IPS DF 19.7 (cell line): ENCODE results near the gene PPP4C.
"Not testable (repeated sequence)": the region's sequence is repeated elsewhere in the genome, so short reads cannot be mapped to it uniquely, and the experiment has no call there.

Source experiments
- DNase-seq: peaks from one replicate; pipeline ENCODE4 v3.0.0-alpha.2; 2013; ENCODE audit warnings: low read depth, low spot score

The PPP4C gene

GRCh38 chr16:30096862-30097563 is 21.2 kb downstream of the PPP4C start:
- DNase-seq, result no peak

- no peak for DNase-seq
Observed at GRCh38 chr16:30104090-30104489, 28.3 kb downstream of the PPP4C start.

- no peak for DNase-seq
Observed at GRCh38 chr16:30104492-30104891, 28.7 kb downstream of the PPP4C start.

- no peak for DNase-seq
Observed at GRCh38 chr16:30108059-30108850, 32.5 kb downstream of the PPP4C start.

- no peak for DNase-seq
Observed at GRCh38 chr16:30110661-30111060, 34.9 kb downstream of the PPP4C start.

GRCh38 chr16:30112197-30113030 is 36.6 kb downstream of the PPP4C start:
- no peak for DNase-seq

- DNase-seq, result no peak
Observed at GRCh38 chr16:30113031-30113710, 37.4 kb downstream of the PPP4C start, which contains the start of gene GDPD3. Gene GDPD3 (minus strand): TSS chr16:30113537. CDS start chr16:30113478, 59 bp downstream.

- no peak for DNase-seq
Observed at GRCh38 chr16:30113711-30114333, 38.0 kb downstream of the PPP4C start.

GRCh38 chr16:30114411-30114810 is 38.6 kb downstream of the PPP4C start:
- no peak for DNase-seq

- DNase-seq, result not testable (repeated sequence)
Observed at GRCh38 chr16:30114833-30115232, 39.0 kb downstream of the PPP4C start.

- no peak for DNase-seq
Observed at GRCh38 chr16:30115238-30115637, 39.4 kb downstream of the PPP4C start.

- DNase-seq, result no peak
Observed at GRCh38 chr16:30116291-30117207, 40.8 kb downstream of the PPP4C start.

GRCh38 chr16:30117768-30118167 is 42.0 kb downstream of the PPP4C start:
- DNase-seq, result no peak

GRCh38 chr16:30119428-30119827 is 43.6 kb downstream of the PPP4C start:
- no peak for DNase-seq

GRCh38 chr16:30120340-30121105 is 44.7 kb downstream of the PPP4C start:
- no peak for DNase-seq

GRCh38 chr16:30121741-30122571 is 46.2 kb downstream of the PPP4C start:
- no peak for DNase-seq

GRCh38 chr16:30122604-30123160 is 46.9 kb downstream of the PPP4C start:
- no peak for DNase-seq

- no peak for DNase-seq
Observed at GRCh38 chr16:30124985-30125379, 49.2 kb downstream of the PPP4C start.
